HL-60 (cell line): ENCODE measurements around the gene ITPR3.

Experiments used
- CTCF ChIP-seq: IDR thresholded peaks from one replicate; pipeline ENCODE4 v1.5.1; 2011; ENCODE audit warnings: low read length, control low read depth, inconsistent platforms; ENCODE audit not compliant: insufficient read depth
- GABPA ChIP-seq: IDR thresholded peaks from 2 replicates; pipeline ENCODE4 v1.6.1; 2012; ENCODE audit warnings: low read depth
- POLR2AphosphoS5 ChIP-seq: IDR thresholded peaks from 2 replicates; pipeline ENCODE4 v1.6.1; 2012; ENCODE audit warnings: low read depth

GRCh38 chr6:33670086-33670660, 49.1 kb downstream of the ITPR3 start:
- TF ChIP-seq CTCF (no peak), GABPA (no peak), POLR2AphosphoS5 (no peak)
